Parathyroid adenoma (tissue), 2 donors: ENCODE measurements around the gene KCNQ1.

Experiments used
- H2AFZ ChIP-seq: fragments of 300-600 bp; sonication (generic); one replicate; pipeline ENCODE4 v1.7.0; 2017; ENCODE audit warnings: antibody characterized with exemption, mild to moderate bottlenecking
- H3K27ac ChIP-seq: fragments of 300-600 bp; sonication (generic); one replicate; pipeline ENCODE4 v1.7.0; 2017
- H3K27me3 ChIP-seq: fragments of 300-600 bp; sonication (generic); one replicate; pipeline ENCODE4 v1.7.0; 2017; ENCODE audit warnings: low read length; ENCODE audit not compliant: control insufficient read depth, insufficient read depth
- H3K36me3 ChIP-seq: fragments of 300-600 bp; sonication (generic); one replicate; pipeline ENCODE4 v1.7.0; 2017; ENCODE audit warnings: low read length; ENCODE audit not compliant: control insufficient read depth, insufficient read depth
- H3K4me1 ChIP-seq: fragments of 300-600 bp; sonication (generic); one replicate; pipeline ENCODE4 v1.7.0; 2017; ENCODE audit warnings: control low read depth
- H3K4me2 ChIP-seq: fragments of 300-600 bp; sonication (generic); one replicate; pipeline ENCODE4 v1.7.0; 2017; ENCODE audit warnings: low read length
- H3K4me3 ChIP-seq: fragments of 300-600 bp; sonication (generic); one replicate; pipeline ENCODE4 v1.7.0; 2017; ENCODE audit warnings: low read depth, low read length
- H3K79me2 ChIP-seq: fragments of 300-600 bp; sonication (generic); one replicate; pipeline ENCODE4 v1.7.0; 2017; ENCODE audit warnings: control low read depth
- H3K9ac ChIP-seq: fragments of 300-600 bp; sonication (generic); one replicate; pipeline ENCODE4 v1.7.0; 2017; ENCODE audit warnings: mild to moderate bottlenecking
- H3K9me3 ChIP-seq: fragments of 300-600 bp; sonication (generic); one replicate; pipeline ENCODE4 v1.7.0; 2017; ENCODE audit warnings: low read length; ENCODE audit not compliant: control insufficient read depth
- CTCF ChIP-seq: fragments of 300-600 bp; sonication (generic); IDR thresholded peaks from one replicate; pipeline ENCODE4 v1.7.0; 2017; ENCODE audit warnings: antibody characterized with exemption, mild to moderate bottlenecking
- donor health status: primary hyperparathyroidism.

The KCNQ1 gene

GRCh38 chr11:2842876-2843275 is 398.1 kb downstream of the KCNQ1 start:
- no peak overlapping the region for H2AFZ ChIP-seq
- H3K4me2 ChIP-seq = no peak overlapping the region
- H3K27me3 ChIP-seq = no peaks in the 10 kb centered on the region
- no peaks in the 10 kb centered on the region for H3K79me2 ChIP-seq
- no peaks in the 10 kb centered on the region for H3K36me3 ChIP-seq
- no peaks in the 10 kb centered on the region for H3K9me3 ChIP-seq
- H3K27ac ChIP-seq = no peak overlapping the region
- no peak for TF ChIP-seq CTCF
- H3K4me1 ChIP-seq = no peaks in the 10 kb centered on the region
- no peak overlapping the region for H3K4me3 ChIP-seq
- no peak overlapping the region for H3K9ac ChIP-seq

DNA sequence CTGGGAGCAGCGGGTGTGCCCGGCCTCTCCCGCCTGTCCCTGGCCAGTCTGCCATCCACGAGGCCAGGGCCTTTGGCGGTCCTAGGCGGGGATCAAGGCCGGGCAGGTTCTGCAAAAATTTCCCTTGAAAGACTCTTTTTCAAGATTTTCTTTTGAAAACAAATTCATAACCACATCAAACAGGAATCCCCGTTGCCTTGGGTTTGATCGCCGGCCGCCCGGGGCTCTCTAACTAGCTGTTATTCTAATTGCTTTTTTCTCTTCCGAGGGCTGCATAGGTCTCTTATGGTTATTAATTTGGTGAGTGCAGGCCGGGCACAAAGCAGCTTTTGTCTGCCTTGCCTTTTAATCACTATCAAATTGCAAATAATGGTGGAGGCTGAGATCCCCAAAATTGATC is 398.7 kb downstream of the KCNQ1 start:
- no peak overlapping the region for H3K9ac ChIP-seq
- no peaks in the 10 kb centered on the region for H3K79me2 ChIP-seq
- H3K4me1 ChIP-seq = no peaks in the 10 kb centered on the region
- no peaks in the 10 kb centered on the region for H3K9me3 ChIP-seq
- H2AFZ ChIP-seq = no peak overlapping the region
- no peaks in the 10 kb centered on the region for H3K27me3 ChIP-seq
- H3K4me2 ChIP-seq = no peak overlapping the region
- H3K4me3 ChIP-seq = no peak overlapping the region
- H3K27ac ChIP-seq = no peak overlapping the region
- TF ChIP-seq CTCF = no peak
- no peaks in the 10 kb centered on the region for H3K36me3 ChIP-seq

GRCh38 chr11:2844116-2844842 is 399.5 kb downstream of the KCNQ1 start:
- no peak for TF ChIP-seq CTCF
- H3K9ac ChIP-seq = no peak overlapping the region
- no peak overlapping the region for H3K27ac ChIP-seq
- H3K4me2 ChIP-seq = no peak overlapping the region
- H3K79me2 ChIP-seq = no peaks in the 10 kb centered on the region
- H3K27me3 ChIP-seq = no peaks in the 10 kb centered on the region
- no peaks in the 10 kb centered on the region for H3K36me3 ChIP-seq
- no peaks in the 10 kb centered on the region for H3K9me3 ChIP-seq
- H2AFZ ChIP-seq = no peak overlapping the region
- no peak overlapping the region for H3K4me3 ChIP-seq
- no peaks in the 10 kb centered on the region for H3K4me1 ChIP-seq

- Histone ChIP-seq H2AFZ (no peak overlapping the region), H3K79me2 (no peaks in the 10 kb centered on the region), H3K27me3 (no peaks in the 10 kb centered on the region), H3K36me3 (no peaks in the 10 kb centered on the region), H3K4me2 (no peak overlapping the region), H3K9me3 (no peaks in the 10 kb centered on the region), H3K9ac (no peak overlapping the region), H3K4me3 (no peak overlapping the region), H3K27ac (no peak overlapping the region), H3K4me1 (no peaks in the 10 kb centered on the region)
- no peak for TF ChIP-seq CTCF
Observed at GRCh38 chr11:2844996-2845395, 400.2 kb downstream of the KCNQ1 start.

GRCh38 chr11:2846056-2846455 is 401.2 kb downstream of the KCNQ1 start:
- H3K79me2 ChIP-seq = no peaks in the 10 kb centered on the region
- no peaks in the 10 kb centered on the region for H3K27me3 ChIP-seq
- no peak overlapping the region for H3K27ac ChIP-seq
- H2AFZ ChIP-seq = no peak overlapping the region
- H3K4me2 ChIP-seq = no peak overlapping the region
- H3K36me3 ChIP-seq = no peaks in the 10 kb centered on the region
- H3K9ac ChIP-seq = no peak overlapping the region
- no peak overlapping the region for H3K4me3 ChIP-seq
- H3K4me1 ChIP-seq = no peaks in the 10 kb centered on the region
- no peak for TF ChIP-seq CTCF
- H3K9me3 ChIP-seq = no peaks in the 10 kb centered on the region
